Kidney tubule cell (primary cell): ENCODE measurements around the gene HMCN1.
A peak's percentile ranks its signal among the peaks of the same experiment; 100 is the strongest.

ENCODE experiments used
- DNase-seq: peaks from one replicate; pipeline ENCODE4 v3.0.0-alpha.2; 2018; ENCODE audit warnings: low spot score

HMCN1 gene

GRCh38 chr1:186091222-186091720, 357.1 kb downstream of the HMCN1 start:
- DNase-seq = no peak

- DNase-seq = no peak
These were observed 359.2 kb downstream of the HMCN1 start for GRCh38 chr1:186093437-186093836.

DNA sequence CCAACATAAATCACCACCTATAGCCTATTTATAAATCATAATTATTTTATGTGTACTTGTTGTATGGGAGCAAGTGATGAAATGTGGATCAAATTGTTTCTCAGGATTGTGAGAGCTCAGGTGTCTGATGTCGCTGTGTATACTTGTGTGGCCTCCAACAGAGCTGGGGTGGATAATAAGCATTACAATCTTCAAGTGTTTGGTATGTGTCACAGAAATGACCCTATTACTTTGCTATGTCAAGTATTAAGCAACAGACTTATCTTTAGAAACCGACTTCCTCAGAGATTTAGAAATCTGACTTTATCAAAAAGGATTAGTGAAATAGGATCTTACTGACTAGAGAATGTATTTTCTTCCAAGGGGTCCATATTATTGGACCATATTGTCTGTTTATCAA, 360.0 kb downstream of the HMCN1 start:
- peak; percentile 70 for DNase-seq

- DNase-seq = no peak
These were observed 365.3 kb downstream of the HMCN1 start for GRCh38 chr1:186099336-186100104.

GRCh38 chr1:186102107-186102506, 367.9 kb downstream of the HMCN1 start:
- no peak for DNase-seq

DNA sequence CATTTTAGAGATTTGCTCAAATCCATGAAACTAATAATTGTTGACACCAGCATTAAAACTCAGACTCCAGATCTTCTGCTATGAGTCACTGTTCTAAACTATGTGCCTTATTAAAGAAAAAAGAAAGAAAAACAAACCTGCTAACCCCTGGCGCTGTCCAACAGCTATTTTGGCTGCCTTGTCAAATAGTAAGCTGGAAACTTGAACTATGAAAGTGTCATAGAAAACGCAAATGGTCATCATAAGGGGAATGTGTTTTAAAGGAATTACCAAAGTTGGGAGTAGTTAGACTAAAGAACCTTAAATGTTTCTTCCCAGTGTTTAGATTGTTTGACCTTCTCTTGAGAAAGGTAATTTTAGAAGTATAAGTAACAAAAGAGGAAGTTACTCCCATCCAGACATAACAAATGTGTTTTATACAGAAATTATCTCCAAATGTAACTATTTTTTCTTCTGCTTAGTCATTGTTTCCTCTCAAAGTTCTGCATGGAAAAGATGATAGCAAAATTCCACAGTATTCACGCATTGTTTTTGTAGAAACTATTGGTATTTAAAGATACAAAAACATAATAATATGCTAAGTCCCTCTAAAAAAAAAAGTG, 368.5 kb downstream of the HMCN1 start:
- peak; percentile 51 for DNase-seq

- no peak for DNase-seq
These were observed 370.3 kb downstream of the HMCN1 start for GRCh38 chr1:186104459-186104858.

- peak; percentile 6 for DNase-seq
These were observed 378.1 kb downstream of the HMCN1 start for GRCh38 chr1:186112280-186112679.

DNA sequence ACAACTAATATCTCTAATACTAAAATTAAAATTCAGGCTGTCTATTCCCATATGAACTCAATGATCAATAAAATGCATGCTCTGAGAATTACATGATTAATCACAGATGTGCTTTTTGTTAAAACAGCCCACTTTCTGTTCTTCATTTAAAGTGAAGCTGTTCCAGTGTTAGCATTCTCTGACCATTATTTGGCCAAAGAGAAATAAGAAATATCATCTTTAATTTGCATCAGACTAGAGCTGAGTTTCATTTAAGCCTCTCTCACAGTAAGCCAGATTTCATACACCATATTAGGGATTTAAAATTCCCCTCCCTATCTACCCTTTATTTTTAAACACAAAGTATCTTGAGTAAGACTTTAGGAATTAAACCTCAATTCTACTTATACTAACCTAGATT, 379.3 kb downstream of the HMCN1 start:
- DNase-seq = no peak

DNA sequence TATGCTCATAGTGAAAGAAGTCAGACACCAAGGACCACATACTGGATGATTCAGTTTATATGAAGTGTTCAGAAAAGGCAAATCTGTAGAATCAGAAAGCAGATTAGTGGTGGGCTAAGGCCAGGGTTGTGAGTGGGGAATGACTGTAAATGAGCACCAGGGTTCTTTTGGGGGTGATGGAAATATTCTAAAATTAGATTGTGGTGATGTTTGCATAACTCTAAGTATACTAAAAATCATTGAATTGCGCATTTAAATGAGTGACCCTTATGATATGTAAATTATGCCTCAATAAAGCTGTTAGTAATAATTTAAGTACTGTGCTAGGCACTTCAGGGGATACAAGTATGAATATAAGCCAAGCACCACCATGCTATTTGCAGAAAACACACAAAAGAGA, 384.5 kb downstream of the HMCN1 start:
- no peak for DNase-seq

DNA sequence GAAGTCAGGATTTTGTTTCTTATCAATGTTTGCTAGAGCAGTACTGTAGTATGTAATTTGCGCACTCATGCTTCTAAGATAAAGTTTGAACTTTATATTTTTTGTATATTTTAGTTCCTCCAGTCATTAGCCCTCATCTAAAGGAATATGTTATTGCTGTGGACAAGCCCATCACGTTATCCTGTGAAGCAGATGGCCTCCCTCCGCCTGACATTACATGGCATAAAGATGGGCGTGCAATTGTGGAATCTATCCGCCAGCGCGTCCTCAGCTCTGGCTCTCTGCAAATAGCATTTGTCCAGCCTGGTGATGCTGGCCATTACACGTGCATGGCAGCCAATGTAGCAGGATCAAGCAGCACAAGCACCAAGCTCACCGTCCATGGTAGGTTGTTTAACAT, 388.6 kb downstream of the HMCN1 start:
- DNase-seq = no peak

DNA sequence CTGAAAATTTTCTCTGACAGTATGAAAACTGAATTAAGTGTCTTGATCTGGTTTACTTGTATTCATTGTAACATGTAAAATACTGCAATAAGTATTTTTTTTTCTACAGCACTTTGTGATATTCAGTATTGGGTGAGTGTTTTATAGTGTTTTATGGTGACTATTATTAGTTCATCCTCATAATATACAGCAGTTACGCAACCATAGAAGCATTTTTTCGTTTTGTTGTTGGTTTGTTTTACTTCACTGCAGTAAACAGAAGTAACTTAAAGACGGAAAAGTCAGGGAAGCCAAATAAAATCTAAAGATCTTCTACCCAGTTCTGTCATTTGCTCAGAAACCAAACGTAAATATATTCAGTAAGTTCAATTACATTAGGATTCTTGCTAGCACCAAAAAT, 390.8 kb downstream of the HMCN1 start:
- DNase-seq = no peak

GRCh38 chr1:186125511-186125910, 391.3 kb downstream of the HMCN1 start:
- DNase-seq = no peak

DNA sequence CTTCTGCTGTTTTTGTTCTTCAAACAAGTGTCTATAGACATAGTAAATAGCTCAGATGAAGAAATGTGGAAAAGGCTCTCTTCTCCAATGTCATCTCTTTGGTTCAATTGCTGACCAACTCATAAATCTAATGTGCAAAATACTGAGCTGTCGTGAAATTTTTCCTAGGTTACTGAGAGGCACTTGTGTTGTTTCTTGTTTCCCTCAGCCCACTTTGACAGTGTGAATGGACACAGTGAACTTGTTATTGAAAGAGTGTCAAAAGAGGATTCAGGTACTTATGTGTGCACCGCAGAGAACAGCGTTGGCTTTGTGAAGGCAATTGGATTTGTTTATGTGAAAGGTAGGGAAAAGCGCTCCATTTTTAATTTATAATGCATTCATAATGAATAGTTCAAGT, 395.6 kb downstream of the HMCN1 start:
- DNase-seq = no peak

- DNase-seq = no peak
These were observed 404.9 kb downstream of the HMCN1 start for GRCh38 chr1:186139115-186139514.

GRCh38 chr1:186139701-186140100, 405.5 kb downstream of the HMCN1 start:
- no peak for DNase-seq

- DNase-seq = no peak
These were observed 408.0 kb downstream of the HMCN1 start for GRCh38 chr1:186142159-186142558.

DNA sequence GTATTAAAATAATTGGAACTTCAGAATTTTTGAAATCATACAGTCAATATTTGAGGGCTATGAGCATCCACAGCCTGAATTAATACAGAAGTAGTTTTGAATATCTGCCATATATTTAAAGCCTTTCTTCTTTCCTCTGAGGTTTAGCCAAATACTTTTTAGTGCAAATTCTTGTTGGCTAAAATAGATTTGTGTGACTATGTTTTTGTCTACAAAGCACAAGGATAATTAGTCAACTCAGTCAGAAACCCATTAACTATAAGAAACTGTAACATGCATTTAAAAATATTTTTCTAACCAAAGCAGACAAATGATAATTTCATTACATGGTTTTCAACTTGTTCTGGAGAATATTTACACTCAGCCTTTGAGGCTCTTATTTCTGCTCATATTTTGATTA, 408.7 kb downstream of the HMCN1 start:
- DNase-seq = no peak

DNA sequence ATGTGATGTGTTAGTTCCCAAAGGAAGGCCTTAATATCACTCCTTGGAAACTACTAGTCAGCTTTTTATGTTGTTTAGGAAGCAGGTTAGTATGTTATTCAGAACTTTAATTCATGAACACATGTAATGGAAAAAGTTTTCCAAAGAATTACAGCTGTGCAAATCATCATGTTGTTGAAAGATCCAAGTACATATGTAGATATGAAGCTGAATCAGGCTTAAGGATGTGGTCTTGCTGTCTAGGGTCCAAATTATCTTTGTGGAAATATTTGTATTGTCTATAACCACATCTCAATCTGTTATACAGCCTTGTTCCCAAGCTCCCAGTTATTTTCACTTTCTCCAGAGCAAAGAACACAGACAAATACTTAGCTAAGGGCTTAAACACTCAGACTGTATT, 409.3 kb downstream of the HMCN1 start:
- DNase-seq = no peak

DNA sequence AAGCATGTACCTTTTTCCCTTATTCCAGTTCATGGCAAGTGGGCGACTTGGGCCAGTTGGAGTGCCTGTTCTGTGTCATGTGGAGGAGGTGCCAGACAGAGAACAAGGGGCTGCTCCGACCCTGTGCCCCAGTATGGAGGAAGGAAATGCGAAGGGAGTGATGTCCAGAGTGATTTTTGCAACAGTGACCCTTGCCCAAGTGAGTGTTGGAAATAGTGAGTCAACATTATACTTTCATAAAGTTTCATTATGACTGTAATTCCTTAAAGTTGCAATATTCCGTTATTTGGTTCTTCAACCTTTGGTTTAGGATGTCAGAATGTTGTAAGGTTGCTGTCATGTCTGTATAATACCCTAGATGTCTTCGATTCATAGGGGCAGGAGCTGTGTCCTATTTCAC, 410.3 kb downstream of the HMCN1 start:
- no peak for DNase-seq

DNA sequence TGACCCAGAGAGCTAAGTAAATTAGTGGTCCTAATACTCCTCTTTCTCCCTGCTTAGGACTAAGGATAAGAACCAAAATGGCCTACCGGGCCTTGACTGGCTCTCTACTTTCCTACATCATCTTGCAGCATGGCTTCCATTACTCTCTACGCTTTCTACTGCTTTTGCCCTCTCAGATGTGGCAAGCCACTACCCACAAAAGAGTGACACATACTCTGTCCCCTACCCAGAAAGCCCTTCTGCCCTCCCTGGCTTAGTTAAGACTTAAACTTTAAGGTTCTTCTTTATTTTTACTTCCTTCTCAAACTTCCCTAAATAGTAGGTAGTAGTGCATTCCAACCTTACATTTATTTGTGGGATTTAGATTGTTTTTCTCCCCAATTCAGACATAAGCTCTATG, 412.8 kb downstream of the HMCN1 start:
- DNase-seq = no peak

DNA sequence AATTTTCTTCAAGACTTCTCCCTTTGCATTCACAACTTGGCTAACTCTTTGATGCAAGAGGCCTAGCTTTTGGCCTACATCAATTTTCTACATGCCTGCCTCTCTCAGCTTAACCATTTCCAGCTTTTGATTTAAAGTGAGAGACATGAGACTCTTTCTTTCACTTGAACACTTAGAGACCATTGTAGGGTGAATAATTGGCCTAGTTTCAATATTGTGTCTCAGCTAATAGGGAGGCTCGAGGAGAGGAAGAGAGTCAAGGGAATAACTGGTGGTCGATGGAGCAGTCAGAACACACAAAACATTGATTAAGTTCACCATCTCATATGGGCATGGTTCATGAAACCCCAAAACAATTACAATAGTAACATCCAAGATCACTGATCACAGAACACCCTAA, 415.4 kb downstream of the HMCN1 start:
- DNase-seq = peak; percentile 30

DNA sequence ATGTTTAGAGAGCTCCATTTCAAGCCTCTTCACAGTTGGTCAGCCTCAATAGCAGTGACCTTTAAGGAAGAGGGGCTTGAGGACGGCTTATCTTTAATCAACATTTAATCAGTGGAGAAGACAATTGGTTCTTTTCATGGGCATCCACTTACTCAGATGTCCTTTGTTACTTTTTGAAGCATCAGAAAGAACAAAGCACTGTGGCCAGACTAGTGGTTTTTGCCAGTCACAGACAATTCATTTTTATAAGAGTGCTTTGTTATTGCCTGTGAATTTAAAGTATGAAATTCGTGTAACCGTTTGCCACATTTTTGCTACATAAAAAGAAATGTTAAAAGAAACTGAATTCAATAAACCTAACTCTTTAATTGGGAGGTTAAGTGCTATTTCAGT, 418.0 kb downstream of the HMCN1 start:
- no peak for DNase-seq
